SJCRH30 (cell line): ENCODE measurements around the gene KLC1. TPM values are rescaled to one million over a fixed set of nuclear protein-coding genes. Genes with fewer than 3 reads are reported as not detected.

ENCODE experiments used
- DNase-seq, 2 experiments: peaks; one replicate each; pipeline ENCODE4 v3.0.0-alpha.2; 2015 to 2020
- H3K27ac ChIP-seq: fragments of 250-450 bp; sonication (Bioruptor Pico); 2 replicates; pipeline ENCODE4 v1.5.1; 2020; ENCODE audit warnings: mild to moderate bottlenecking, moderate library complexity
- H3K27me3 ChIP-seq: fragments of 250-450 bp; sonication (Bioruptor Pico); 2 replicates; pipeline ENCODE4 v1.5.1; 2020; ENCODE audit warnings: mild to moderate bottlenecking, moderate library complexity
- H3K36me3 ChIP-seq: fragments of 250-450 bp; sonication (Bioruptor Pico); 2 replicates; pipeline ENCODE4 v1.5.1; 2020; ENCODE audit warnings: mild to moderate bottlenecking, moderate library complexity
- H3K4me1 ChIP-seq: fragments of 250-450 bp; sonication (Bioruptor Pico); 2 replicates; pipeline ENCODE4 v1.5.1; 2020; ENCODE audit warnings: mild to moderate bottlenecking, moderate library complexity
- H3K4me3 ChIP-seq: fragments of 250-450 bp; sonication (Bioruptor Pico); 2 replicates; pipeline ENCODE4 v1.5.1; 2020; ENCODE audit warnings: mild to moderate bottlenecking, moderate library complexity
- H3K9me3 ChIP-seq: fragments of 250-450 bp; sonication (Bioruptor Pico); replicated peaks from 2 replicates; pipeline ENCODE4 v1.5.1; 2020; ENCODE audit warnings: mild to moderate bottlenecking, moderate library complexity
- total RNA-seq: library from RNA; depleted of rRNA; stranded (reverse); fragments of >200 nt; shearing (Covaris generic); gene quantifications from 2 replicates; pipeline ENCODE4 v1.2.3, GENCODE V29; 2014

KLC1 gene
- total RNA-seq, 1 experiment from 2014 or later = 175 TPM

GRCh38 chr14:103697603-103698379, 68.8 kb downstream of the KLC1 start:
- no peak overlapping the region for H3K4me3 ChIP-seq
- no peaks in the 10 kb centered on the region for H3K9me3 ChIP-seq
- DNase-seq = no peak
- no peaks in the 10 kb centered on the region for H3K27me3 ChIP-seq
- H3K4me1 ChIP-seq = peaks cover 36% of the 10 kb centered on the region
- H3K27ac ChIP-seq = no peak overlapping the region
- H3K36me3 ChIP-seq = peaks cover 48% of the 10 kb centered on the region

DNA sequence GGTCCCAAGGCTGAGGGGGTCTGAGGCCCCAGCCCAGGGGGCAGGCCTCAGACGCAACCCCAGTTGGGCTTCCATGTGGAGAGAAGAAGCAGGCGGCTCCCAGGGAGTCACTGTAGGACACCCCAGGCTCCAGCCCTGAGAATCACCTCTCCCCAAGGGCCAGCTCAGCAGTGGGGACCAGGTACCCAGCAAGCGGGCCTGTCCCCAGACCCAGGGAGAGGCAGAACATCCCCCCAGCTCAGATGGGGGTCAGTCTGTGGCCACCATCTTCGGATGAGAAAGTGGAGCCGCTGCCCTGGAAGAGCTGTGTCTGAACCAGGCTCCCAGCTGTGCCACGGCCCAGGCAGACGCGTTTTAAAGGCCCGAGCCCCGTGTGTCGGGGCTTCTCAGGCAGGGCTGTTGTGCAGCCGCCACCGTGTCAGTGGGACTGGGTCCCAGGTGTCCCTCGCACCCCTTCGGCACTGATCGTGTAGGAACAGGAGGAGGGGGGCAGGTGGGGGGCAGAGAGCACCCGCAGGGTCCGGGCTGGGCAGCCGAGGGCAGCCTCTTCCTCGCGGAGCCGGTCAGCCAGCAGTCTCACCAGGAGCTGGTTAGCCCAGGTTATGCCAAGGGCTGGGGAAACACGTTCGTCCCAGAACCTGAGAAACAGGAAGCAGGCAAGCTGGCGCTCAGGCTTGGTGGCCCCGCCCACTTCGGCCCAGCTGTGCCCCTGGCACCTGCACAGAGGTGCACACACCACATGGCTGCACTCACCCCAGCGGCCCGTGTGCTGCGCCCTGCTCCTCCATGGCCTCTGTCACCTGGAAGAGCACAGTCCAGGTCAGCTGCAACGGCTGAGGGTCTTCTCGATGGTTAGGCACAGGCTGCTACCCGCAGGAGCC, 69.6 kb downstream of the KLC1 start:
- H3K27me3 ChIP-seq = no peaks in the 10 kb centered on the region
- H3K36me3 ChIP-seq = peaks cover 50% of the 10 kb centered on the region
- no peak overlapping the region for H3K4me3 ChIP-seq
- no peak for DNase-seq
- peaks cover 36% of the 10 kb centered on the region for H3K4me1 ChIP-seq
- H3K27ac ChIP-seq = no peak overlapping the region
- H3K9me3 ChIP-seq = no peaks in the 10 kb centered on the region

- Histone ChIP-seq H3K27me3 (no peaks in the 10 kb centered on the region), H3K27ac (no peak overlapping the region), H3K36me3 (peaks cover 46% of the 10 kb centered on the region), H3K4me1 (peaks cover 36% of the 10 kb centered on the region), H3K9me3 (no peaks in the 10 kb centered on the region), H3K4me3 (no peak overlapping the region)
- DNase-seq = no peak
Measured at GRCh38 chr14:103699261-103699661, 70.2 kb downstream of the KLC1 start.

- H3K4me1 ChIP-seq = peaks cover 27% of the 10 kb centered on the region
- H3K27ac ChIP-seq = no peak overlapping the region
- no peak overlapping the region for H3K4me3 ChIP-seq
- H3K27me3 ChIP-seq = no peaks in the 10 kb centered on the region
- H3K36me3 ChIP-seq = peaks cover 51% of the 10 kb centered on the region
- H3K9me3 ChIP-seq = no peaks in the 10 kb centered on the region
- no peak for DNase-seq
Measured at GRCh38 chr14:103699901-103700752, 71.1 kb downstream of the KLC1 start.

DNA sequence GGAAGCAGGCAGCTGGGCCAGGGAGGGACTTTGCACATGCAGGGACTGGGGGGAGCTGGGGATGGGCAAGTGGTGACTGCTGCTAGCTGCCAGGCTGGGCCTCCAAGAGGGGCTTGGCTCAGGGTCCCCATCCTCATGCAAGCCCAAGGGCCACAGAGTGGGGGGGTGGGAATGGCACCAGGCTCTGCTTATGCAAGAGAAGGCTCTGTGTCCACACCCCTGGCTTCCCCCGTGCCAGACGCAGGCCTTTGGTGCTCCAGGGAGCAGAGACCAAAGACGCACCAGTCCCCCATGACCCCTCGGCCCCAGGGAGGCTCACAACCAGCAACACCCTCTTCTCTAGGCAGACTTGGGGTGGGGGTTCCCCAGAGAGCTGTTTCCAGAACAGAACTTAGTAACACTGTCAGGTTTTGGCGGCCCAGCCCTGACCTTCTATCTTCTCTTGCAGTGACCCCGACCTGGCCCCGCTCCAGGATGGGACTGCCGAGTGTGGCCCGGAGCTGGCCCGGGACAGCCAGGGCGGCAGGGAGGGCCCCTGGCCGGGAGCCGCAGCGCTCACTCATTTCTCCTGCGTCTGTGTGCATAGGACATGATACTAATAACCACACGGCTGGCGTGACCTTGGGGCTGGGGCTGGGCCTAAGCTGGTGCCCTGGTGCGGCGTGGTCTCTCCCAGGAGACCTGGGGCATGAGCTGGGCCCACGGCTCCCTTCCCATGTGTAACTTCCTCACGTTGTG, 71.9 kb downstream of the KLC1 start:
- peaks cover 21% of the 10 kb centered on the region for H3K4me1 ChIP-seq
- DNase-seq = no peak
- H3K9me3 ChIP-seq = no peaks in the 10 kb centered on the region
- no peak overlapping the region for H3K27ac ChIP-seq
- peaks cover 55% of the 10 kb centered on the region for H3K36me3 ChIP-seq
- no peak overlapping the region for H3K4me3 ChIP-seq
- H3K27me3 ChIP-seq = no peaks in the 10 kb centered on the region

- Histone ChIP-seq H3K27me3 (no peaks in the 10 kb centered on the region), H3K9me3 (no peaks in the 10 kb centered on the region), H3K4me3 (no peak overlapping the region), H3K4me1 (peaks cover 10% of the 10 kb centered on the region), H3K27ac (no peak overlapping the region), H3K36me3 (peaks cover 60% of the 10 kb centered on the region)
- DNase-seq = no peak
Measured at GRCh38 chr14:103702095-103702494, 73.1 kb downstream of the KLC1 start.

DNA sequence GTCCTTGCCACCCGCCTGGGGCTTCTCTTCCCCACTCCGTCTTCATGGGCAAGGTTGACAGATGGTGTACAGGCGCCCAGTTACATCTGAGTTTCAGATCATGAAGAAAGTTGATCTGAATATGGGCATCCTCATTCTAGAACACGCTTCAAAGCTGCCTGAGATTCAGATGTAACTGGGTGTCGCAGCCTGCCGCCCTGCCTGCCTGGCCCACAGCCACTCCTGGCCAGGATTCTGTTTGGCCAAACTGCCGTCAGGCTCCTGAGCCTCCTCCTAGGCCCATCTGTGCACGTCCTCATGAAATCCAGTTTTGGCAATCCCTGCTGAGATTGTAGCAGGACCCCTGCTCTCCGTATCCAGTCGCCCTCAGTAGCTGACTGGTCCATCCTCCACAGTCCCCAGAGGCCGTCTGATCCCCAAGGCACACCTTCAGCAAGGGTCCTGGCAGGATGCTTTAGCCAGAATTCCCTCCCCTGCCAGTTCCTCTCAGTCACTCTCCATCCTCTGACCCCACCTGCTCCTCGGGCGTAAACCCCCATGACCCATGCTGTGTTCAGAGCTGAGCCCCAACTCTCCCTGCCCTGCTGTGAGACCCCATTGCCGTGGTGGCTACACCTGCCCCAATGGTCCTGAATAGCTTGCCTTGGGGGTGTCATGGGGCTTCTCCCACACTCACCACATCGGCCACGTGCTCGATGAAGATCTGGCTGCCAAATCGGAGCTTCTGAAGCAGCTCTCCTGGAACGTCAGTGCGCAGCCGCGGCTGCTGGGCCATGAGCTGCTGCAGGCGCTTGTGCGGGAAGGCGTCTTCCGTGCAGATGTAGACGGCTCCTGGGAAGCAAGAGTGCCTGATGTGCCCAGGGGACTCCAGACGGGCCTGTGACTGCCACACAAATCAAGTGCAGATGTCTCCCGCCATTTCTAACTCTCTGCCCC, 73.8 kb downstream of the KLC1 start:
- H3K9me3 ChIP-seq = no peaks in the 10 kb centered on the region
- H3K4me3 ChIP-seq = no peak overlapping the region
- peaks cover 58% of the 10 kb centered on the region for H3K36me3 ChIP-seq
- no peak overlapping the region for H3K27ac ChIP-seq
- H3K27me3 ChIP-seq = no peaks in the 10 kb centered on the region
- DNase-seq = no peak
- H3K4me1 ChIP-seq = peaks cover 3% of the 10 kb centered on the region; the same call in 1 of the 2 replicates

DNA sequence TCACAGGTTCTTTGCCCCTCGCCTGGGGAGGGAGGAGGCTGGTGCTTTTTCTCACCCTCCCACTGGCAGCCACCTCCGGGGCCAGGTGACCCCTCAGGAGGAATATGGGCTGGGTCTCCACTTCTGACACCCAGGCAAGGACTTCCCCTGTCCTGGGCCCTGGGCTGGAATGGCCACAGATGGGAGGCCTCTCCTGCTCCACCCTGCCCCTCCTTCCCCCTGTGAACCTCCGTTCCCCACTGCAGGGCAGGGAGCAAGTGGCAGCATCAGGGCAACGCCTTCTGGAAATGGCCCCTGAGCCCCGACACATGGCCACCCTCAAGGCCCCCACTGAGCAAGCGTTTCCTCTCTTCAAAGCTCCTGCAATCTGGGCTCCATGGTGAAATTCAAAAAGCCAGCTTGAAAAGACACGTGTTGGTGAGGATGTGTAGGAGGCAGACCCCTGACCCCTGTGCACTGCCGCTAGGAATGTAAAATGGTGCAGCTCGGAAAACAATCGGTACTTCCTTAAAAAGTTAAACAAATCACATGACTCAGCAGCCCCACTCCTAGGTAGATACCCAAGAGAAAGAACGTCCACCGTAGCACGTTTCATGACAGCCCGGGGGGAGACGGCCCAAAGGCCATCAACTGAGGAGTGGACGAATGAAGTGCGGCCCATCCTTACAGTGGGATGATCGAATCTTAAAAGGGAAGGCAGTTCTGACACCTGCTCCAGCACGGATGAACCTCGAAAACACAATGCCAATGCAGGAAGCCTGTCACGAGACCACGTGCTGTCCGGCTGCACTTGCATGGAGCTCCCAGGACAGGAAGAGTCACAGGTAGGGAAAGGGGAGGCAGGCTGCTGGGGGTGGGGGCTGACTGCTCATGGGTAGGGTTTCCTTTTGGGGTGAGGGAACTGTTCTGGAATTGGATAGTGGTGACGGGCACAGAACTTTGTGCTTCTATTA, 74.7 kb downstream of the KLC1 start:
- Histone ChIP-seq H3K27ac (no peak overlapping the region), H3K4me1 (no peaks in the 10 kb centered on the region), H3K4me3 (no peak overlapping the region), H3K27me3 (no peaks in the 10 kb centered on the region), H3K36me3 (peaks cover 58% of the 10 kb centered on the region), H3K9me3 (no peaks in the 10 kb centered on the region)
- DNase-seq = no peak

- Histone ChIP-seq H3K36me3 (peaks cover 55% of the 10 kb centered on the region), H3K4me1 (no peaks in the 10 kb centered on the region), H3K9me3 (no peaks in the 10 kb centered on the region), H3K4me3 (no peak overlapping the region), H3K27ac (no peak overlapping the region), H3K27me3 (no peaks in the 10 kb centered on the region)
- no peak for DNase-seq
Measured at GRCh38 chr14:103704708-103705107, 75.7 kb downstream of the KLC1 start.

GRCh38 chr14:103705118-103705503, 76.1 kb downstream of the KLC1 start:
- Histone ChIP-seq H3K27me3 (no peaks in the 10 kb centered on the region), H3K4me3 (no peak overlapping the region), H3K27ac (no peak overlapping the region), H3K4me1 (no peaks in the 10 kb centered on the region), H3K36me3 (peaks cover 55% of the 10 kb centered on the region), H3K9me3 (no peaks in the 10 kb centered on the region)
- no peak for DNase-seq

DNA sequence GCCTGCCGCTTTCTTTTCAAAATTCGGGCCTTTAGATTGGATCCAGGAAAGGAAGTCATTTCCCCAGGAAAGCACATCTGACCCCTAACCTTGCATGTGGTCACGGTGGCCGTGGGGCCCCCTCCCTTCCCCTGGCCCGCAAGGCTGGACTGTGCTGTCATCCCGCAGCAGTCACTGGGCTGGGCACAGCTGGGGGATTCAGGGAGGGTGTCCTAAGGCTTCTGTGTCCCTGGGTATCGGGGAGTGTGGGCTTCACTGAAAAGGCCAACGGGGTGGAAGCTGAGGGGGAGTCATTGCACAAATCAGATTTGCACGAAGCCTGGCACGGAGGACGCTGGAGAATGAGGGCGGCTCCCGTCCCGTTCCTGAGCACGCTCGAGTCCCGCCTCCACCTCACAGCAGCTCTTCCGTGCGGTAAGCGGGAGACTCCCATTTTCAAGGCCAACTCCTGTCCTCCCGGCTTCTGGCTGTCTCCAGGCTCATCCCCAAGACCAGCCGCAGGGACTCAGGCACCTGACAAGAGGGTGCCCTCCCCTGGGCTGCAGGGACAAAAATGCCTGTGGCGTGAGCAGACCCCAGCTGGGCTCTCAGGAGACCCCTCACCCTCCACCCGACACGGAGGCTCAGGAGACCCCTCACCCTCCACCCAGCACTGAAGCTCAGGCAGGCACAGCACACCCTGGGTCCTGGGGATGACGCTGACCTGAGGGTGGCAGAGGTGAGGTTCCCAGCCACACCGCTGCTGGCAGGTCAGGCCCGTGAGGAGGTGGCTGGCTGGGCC, 76.7 kb downstream of the KLC1 start:
- Histone ChIP-seq H3K4me1 (no peaks in the 10 kb centered on the region), H3K4me3 (no peak overlapping the region), H3K36me3 (peaks cover 52% of the 10 kb centered on the region), H3K27me3 (no peaks in the 10 kb centered on the region), H3K9me3 (no peaks in the 10 kb centered on the region), H3K27ac (no peak overlapping the region)
- DNase-seq = no peak
